ENCODE data around the gene G6PC1. TPM values are rescaled to one million over a fixed set of nuclear protein-coding genes. Genes with fewer than 3 reads are reported as not detected.
A peak's percentile ranks its signal among the peaks of the same experiment; 100 is the strongest.
"Not testable (repeated sequence)": the region's sequence is repeated elsewhere in the genome, so short reads cannot be mapped to it uniquely, and the experiment has no call there.

The G6PC1 gene
- total RNA-seq, 1 donor from 2014 or later = not detected

DNA sequence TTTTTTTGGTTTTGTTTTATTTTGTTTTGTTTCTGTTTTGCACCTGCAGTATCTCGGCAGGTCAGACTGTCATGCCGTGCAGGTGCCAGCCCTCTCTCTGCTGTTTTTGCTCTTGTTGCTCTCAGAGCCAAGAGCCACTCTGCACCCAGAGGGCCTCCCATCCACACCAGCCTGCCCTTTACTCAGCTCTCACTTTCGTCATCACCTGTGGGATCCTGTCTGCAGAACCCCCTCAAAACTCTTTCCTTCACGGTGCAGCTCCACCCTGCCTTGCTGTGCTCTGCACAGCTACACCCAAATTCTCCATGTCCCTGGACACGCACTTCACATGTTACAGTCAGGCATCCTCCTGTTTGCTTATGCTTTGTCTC, 47.0 kb upstream of the G6PC1 start:
- peaks cover 15% of the 10 kb centered on the region for H3K4me1 Mint-ChIP-seq (ENCODE audit: low read depth)
- no peaks in the 10 kb centered on the region for H3K27me3 Mint-ChIP-seq (ENCODE audit: low read depth)
- peak overlapping the region; percentile 24 for H3K4me3 Mint-ChIP-seq (ENCODE audit: unreplicated experiment)
- TF ChIP-seq, protein P1, sequence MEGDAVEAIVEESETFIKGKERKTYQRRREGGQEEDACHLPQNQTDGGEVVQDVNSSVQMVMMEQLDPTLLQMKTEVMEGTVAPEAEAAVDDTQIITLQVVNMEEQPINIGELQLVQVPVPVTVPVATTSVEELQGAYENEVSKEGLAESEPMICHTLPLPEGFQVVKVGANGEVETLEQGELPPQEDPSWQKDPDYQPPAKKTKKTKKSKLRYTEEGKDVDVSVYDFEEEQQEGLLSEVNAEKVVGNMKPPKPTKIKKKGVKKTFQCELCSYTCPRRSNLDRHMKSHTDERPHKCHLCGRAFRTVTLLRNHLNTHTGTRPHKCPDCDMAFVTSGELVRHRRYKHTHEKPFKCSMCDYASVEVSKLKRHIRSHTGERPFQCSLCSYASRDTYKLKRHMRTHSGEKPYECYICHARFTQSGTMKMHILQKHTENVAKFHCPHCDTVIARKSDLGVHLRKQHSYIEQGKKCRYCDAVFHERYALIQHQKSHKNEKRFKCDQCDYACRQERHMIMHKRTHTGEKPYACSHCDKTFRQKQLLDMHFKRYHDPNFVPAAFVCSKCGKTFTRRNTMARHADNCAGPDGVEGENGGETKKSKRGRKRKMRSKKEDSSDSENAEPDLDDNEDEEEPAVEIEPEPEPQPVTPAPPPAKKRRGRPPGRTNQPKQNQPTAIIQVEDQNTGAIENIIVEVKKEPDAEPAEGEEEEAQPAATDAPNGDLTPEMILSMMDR (IDR thresholded peaks at IDR 0.05) = no peak
- no peaks in the 10 kb centered on the region for H3K36me3 Mint-ChIP-seq (ENCODE audit: low read depth)
- no peaks in the 10 kb centered on the region for H3K9me3 Mint-ChIP-seq (ENCODE audit: low read depth)
- no peak for DNase-seq (ENCODE audit: low spot score)
- H3K27ac Mint-ChIP-seq (ENCODE audit: unreplicated experiment) = no peak overlapping the region

DNA sequence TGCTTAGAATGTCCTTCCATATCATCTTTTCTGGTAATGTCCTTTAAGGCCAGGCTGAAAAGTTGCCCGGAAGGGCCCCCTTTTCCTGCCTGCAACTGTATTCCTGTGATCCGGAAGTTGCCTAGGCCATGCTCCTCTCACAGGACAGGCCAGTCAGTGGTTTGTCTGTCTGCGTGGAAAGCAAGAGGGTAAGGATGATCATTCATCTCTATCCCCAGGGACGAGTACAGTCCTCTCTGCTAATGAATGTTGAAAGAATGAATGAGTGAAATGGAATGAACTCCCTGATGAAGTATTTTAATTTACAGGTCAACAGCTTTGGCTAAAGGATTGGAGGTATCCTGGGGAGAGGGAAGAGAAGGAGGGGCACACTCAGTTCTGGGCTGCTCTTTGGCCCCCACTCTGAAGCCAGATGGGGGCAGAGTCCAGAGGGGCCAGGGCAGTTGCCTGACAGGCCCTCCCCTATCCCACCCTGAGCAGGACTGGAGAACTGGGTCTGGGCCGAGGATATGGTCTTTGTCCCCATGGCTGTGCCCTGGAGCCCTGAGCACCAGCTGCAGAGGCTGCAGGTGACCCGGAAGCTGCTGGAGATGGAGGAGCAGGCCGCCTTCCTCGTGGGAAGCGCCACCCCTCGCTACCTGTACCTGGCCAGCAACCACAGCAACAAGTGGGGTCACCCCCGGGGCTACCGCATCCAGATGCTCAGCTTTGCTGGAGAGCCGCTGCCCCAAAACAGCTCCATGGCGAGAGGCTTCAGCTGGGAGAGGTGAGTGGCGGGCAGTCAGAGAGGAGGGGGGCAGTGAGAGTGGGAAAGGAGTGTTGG, 46.4 kb upstream of the G6PC1 start:
- Mint-ChIP-seq H3K4me1 (ENCODE audit: low read depth) (peaks cover 15% of the 10 kb centered on the region), H3K27ac (ENCODE audit: unreplicated experiment) (no peak overlapping the region), H3K9me3 (ENCODE audit: low read depth) (no peaks in the 10 kb centered on the region), H3K4me3 (ENCODE audit: unreplicated experiment) (peak overlapping the region; percentile 31), H3K27me3 (ENCODE audit: low read depth) (no peaks in the 10 kb centered on the region), H3K36me3 (ENCODE audit: low read depth) (no peaks in the 10 kb centered on the region)
- TF ChIP-seq, protein P1 (IDR thresholded peaks at IDR 0.05) = no peak
- no peak for DNase-seq (ENCODE audit: low spot score)

DNA sequence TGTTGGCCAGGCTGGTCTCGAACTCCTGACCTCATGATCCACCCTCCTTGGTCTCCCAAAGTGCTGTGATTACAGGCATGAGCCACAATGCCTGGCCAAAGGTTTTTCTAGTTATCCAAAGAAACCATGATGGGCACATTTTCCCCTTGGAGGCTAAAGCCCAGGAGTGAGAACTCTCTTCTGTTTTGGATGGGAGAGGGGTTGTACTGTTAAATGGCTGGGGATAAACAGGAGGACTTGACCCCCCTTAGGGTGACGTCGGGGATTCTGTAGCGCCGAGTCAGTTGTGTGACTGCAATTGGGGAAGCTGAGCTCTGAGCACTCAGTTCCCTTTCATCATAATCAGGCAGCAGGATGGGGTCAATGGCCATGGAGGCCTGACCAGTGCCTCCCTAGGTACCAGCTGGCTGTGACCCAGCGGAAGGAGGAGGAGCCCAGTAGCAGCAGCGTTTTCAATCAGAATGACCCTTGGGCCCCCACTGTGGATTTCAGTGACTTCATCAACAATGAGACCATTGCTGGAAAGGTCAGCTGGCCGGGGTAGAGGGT, 45.5 kb upstream of the G6PC1 start:
- Mint-ChIP-seq H3K9me3 (ENCODE audit: low read depth) (no peaks in the 10 kb centered on the region), H3K36me3 (ENCODE audit: low read depth) (no peaks in the 10 kb centered on the region), H3K27me3 (ENCODE audit: low read depth) (no peaks in the 10 kb centered on the region), H3K27ac (ENCODE audit: unreplicated experiment) (no peak overlapping the region), H3K4me3 (ENCODE audit: unreplicated experiment) (no peak overlapping the region), H3K4me1 (ENCODE audit: low read depth) (peaks cover 10% of the 10 kb centered on the region)
- TF ChIP-seq, protein P1 (IDR thresholded peaks at IDR 0.05) = no peak
- DNase-seq (ENCODE audit: low spot score) = no peak

DNA sequence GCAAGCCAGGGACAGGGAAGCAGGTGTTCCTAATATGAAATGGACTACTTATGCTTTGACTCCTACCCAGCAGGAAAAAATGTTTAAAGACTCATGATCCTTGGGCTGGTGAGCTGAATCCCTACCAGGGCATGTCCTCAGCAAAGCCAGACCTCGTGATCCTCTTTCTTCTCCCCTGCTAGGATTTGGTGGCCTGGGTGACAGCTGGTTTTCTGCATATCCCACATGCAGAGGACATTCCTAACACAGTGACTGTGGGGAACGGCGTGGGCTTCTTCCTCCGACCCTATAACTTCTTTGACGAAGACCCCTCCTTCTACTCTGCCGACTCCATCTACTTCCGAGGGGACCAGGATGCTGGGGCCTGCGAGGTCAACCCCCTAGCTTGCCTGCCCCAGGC, 44.5 kb upstream of the G6PC1 start:
- not testable (repeated sequence) for H3K4me1 Mint-ChIP-seq (ENCODE audit: low read depth); H3K4me3 Mint-ChIP-seq (ENCODE audit: unreplicated experiment); H3K36me3 Mint-ChIP-seq (ENCODE audit: low read depth); DNase-seq (ENCODE audit: low spot score); H3K9me3 Mint-ChIP-seq (ENCODE audit: low read depth); H3K27me3 Mint-ChIP-seq (ENCODE audit: low read depth); H3K27ac Mint-ChIP-seq (ENCODE audit: unreplicated experiment)

DNA sequence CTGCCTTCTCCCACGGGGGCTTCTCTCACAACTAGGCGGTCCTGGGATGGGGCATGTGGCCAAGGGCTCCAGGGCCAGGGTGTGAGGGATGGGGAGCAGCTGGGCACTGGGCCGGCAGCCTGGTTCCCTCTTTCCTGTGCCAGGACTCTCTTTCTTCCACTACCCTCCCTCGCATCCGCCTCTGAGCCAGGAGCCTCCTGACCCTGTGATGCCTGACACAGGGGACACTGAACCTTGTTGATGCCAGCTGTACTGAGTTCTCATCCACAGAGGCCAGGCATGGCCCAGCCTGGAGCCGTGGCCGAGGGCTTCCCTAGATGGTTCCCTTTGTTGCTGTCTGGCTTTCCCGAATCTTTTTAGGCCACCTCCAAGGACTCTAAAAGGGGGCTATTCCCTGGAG, 44.1 kb upstream of the G6PC1 start:
- not testable (repeated sequence) for H3K36me3 Mint-ChIP-seq (ENCODE audit: low read depth); H3K27ac Mint-ChIP-seq (ENCODE audit: unreplicated experiment); H3K27me3 Mint-ChIP-seq (ENCODE audit: low read depth); DNase-seq (ENCODE audit: low spot score); H3K9me3 Mint-ChIP-seq (ENCODE audit: low read depth); H3K4me3 Mint-ChIP-seq (ENCODE audit: unreplicated experiment); H3K4me1 Mint-ChIP-seq (ENCODE audit: low read depth)

DNA sequence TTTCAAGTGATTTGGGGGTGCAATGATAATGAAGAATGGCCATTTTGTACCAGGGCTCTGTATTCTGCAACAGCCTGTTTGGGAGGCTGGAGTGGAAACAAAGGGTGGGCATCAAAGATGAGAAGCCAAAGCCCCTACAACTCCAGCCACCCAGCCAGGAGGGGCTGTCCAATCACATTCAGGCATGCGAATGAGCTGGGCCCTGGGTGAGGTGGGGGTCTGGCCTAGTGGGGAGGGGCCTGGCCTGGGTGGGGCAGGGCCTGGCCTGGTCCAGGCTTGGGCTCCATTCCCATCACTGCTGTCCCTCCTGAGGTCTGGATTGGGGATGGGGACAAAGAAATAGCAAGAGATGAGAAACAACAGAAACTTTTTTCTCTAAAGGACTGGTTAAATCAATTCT, 43.2 kb upstream of the G6PC1 start:
- no peak for DNase-seq (ENCODE audit: low spot score)
- TF ChIP-seq, protein P1 (IDR thresholded peaks at IDR 0.05) = no peak
- no peaks in the 10 kb centered on the region for H3K36me3 Mint-ChIP-seq (ENCODE audit: low read depth)
- H3K27me3 Mint-ChIP-seq (ENCODE audit: low read depth) = no peaks in the 10 kb centered on the region
- no peak overlapping the region for H3K4me3 Mint-ChIP-seq (ENCODE audit: unreplicated experiment)
- no peak overlapping the region for H3K27ac Mint-ChIP-seq (ENCODE audit: unreplicated experiment)
- H3K9me3 Mint-ChIP-seq (ENCODE audit: low read depth) = no peaks in the 10 kb centered on the region
- no peaks in the 10 kb centered on the region for H3K4me1 Mint-ChIP-seq (ENCODE audit: low read depth)
